SU-DHL-6 (cell line): ENCODE measurements around the gene IFT43.

ENCODE experiments used
- CTCF ChIP-seq: fragments of 200-600 bp; sonication (generic); IDR thresholded peaks from one replicate; pipeline ENCODE4 v1.5.1; 2017; ENCODE audit warnings: antibody characterized with exemption, mild to moderate bottlenecking, low read length, moderate library complexity; ENCODE audit not compliant: insufficient read depth, poor library complexity, severe bottlenecking
- EZH2phosphoT487 ChIP-seq: fragments of 200-600 bp; sonication (generic), shearing (Covaris generic); conservative IDR thresholded peaks from 2 replicates; pipeline ENCODE4 v1.6.1; 2018; ENCODE audit warnings: mild to moderate bottlenecking, antibody characterized with exemption, low read length, moderate library complexity, mixed read lengths

GRCh38 chr14:75967866-75968265 lies 17.7 kb upstream of the IFT43 start:
- TF ChIP-seq CTCF (no peak), EZH2phosphoT487 (no peak)
